Esophagus (tissue), 2 donors: ENCODE measurements around the gene TRDMT1. TPM values are rescaled to one million over a fixed set of nuclear protein-coding genes. Genes with fewer than 3 reads are reported as not detected.

Experiments used
- H3K27ac ChIP-seq, 2 donors: one replicate each; pipeline ENCODE4 v1.5.1; 2013; ENCODE audit warnings: low read depth in 2 of 2, mild to moderate bottlenecking in 2 of 2, inconsistent platforms in 1 of 2, low read length in 1 of 2, moderate library complexity in 1 of 2
- H3K27me3 ChIP-seq, 2 donors: one replicate each; pipeline ENCODE4 v1.6.1; 2013; ENCODE audit warnings: low read length in 2 of 2, control low read depth in 1 of 2, mild to moderate bottlenecking in 1 of 2; ENCODE audit not compliant: insufficient read depth in 2 of 2, control insufficient read depth in 1 of 2
- H3K36me3 ChIP-seq, 2 donors: one replicate each; pipeline ENCODE4 v1.6.1; 2013; ENCODE audit warnings: low read length in 1 of 2; ENCODE audit not compliant: control insufficient read depth in 2 of 2, insufficient read depth in 2 of 2
- H3K4me1 ChIP-seq, 2 donors: one replicate each; pipeline ENCODE4 v1.6.1; 2013; ENCODE audit warnings: low read length in 1 of 2; ENCODE audit not compliant: control insufficient read depth in 2 of 2, insufficient read depth in 2 of 2
- H3K4me3 ChIP-seq, 2 donors: one replicate each; pipeline ENCODE4 v1.5.1; 2013; ENCODE audit warnings: low read length in 2 of 2, mild to moderate bottlenecking in 2 of 2, low read depth in 1 of 2, moderate library complexity in 1 of 2
- H3K9me3 ChIP-seq, 2 donors: one replicate each; pipeline ENCODE4 v1.6.1; 2013; ENCODE audit warnings: mild to moderate bottlenecking in 2 of 2, low read depth in 1 of 2, low read length in 1 of 2, moderate library complexity in 1 of 2; ENCODE audit not compliant: control insufficient read depth in 2 of 2, insufficient read depth in 1 of 2
- WGBS, 2 donors: extraction: QIAGEN DNeasy Blood & Tissue Kit; methylation state at CpG; one replicate each; pipeline ENCODE4 v1.1.7; 2013; 5-methylcytosine and 5-hydroxymethylcytosine counted together
- polyA plus RNA-seq, 2 donors: library from polyadenylated mRNA; stranded (reverse); fragments of 200-250 nt; gene quantifications; one replicate each; pipeline ENCODE4 v1.2.3, GENCODE V29; 2013
- donor health status: healthy with polysubstance abuse.
- donor health status: Bipolar disorder and iron deficiency.

TRDMT1 gene
- polyA plus RNA-seq, 2 donors = 0.81 to 1.2 TPM

DNA sequence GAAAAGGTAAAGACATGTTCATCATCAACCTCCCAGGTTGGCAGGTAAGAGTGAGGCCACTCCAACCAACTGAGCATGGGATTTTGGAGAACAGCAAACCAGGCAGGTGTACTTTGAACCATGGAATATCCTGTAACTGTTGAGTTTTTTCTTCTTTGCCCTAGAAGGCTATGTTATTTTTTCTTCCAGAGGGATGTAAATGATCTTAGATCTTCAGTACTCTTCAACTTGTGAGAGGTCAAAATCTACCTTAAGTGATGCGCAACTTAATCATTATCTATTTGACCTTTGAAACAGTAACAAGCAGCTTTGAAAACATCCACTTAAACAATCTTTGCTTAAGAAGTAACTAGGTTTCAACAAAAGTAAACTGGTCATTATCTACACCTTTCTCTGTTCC lies 71.7 kb downstream of the TRDMT1 start, which contains the start of gene CUBN:
Gene CUBN (minus strand): TSS at position 71 of the 400 bp plus-strand sequence. CDS start 46 bp downstream, at position 25.
- no peaks in the 10 kb centered on the region for H3K36me3 ChIP-seq
- WGBS, 2 donors = 97 to 100% methylated on average over 1 of the region's 1 CpG

DNA sequence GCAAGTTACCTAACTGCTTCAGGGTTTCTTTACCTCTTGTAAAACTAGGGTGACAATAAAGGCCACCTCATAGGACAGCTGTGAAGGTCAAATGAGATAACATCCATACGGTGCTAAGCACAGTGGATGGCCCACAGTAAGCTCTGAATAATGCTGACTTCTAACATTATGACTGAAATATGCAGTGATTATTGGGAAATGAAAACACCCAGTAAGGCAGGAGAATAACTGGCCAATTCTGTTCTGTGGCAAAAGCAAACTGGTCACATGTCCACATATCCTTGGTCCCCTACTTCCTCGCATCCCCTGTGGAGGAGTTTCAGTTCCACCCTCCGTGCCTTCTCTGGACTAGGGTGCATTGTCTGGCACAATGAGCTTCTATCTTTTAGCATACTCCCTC lies 73.2 kb downstream of the TRDMT1 start:
- H3K27ac ChIP-seq = no peak overlapping the region
- H3K4me3 ChIP-seq = no peak overlapping the region
- WGBS, 2 donors = 85 to 87% methylated on average over 3 of the region's 3 CpGs
- no peaks in the 10 kb centered on the region for H3K27me3 ChIP-seq
- no peaks in the 10 kb centered on the region for H3K9me3 ChIP-seq
- H3K36me3 ChIP-seq = no peaks in the 10 kb centered on the region
- H3K4me1 ChIP-seq = no peaks in the 10 kb centered on the region

More for the DNA sequence above, 71.7 kb downstream of the TRDMT1 start, which contains the start of gene CUBN:
- Histone ChIP-seq H3K27me3 (no peaks in the 10 kb centered on the region), H3K9me3 (no peaks in the 10 kb centered on the region), H3K4me3 (no peak within 1 kb of the TSS), H3K27ac (no peak within 1 kb of the TSS), H3K4me1 (no peaks in the 10 kb centered on the region)

DNA sequence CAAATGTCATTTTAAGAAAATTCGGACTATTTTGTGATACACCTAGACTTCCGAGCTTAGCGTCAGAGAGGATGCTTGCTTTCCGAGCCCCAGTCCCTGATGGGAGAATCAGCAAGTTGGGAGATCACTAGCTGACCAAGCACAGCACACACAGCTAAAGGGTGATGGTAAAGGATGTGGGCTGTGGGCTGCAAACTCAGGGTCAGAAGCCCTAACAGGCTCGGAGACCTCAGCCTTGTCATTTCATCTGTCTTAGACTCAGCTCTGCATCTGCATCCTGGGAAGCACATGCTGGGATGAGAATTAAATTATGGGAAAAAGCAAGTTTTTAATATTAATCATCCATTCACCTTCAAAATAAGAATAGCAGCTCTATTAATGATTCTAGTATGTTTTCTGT lies 75.1 kb downstream of the TRDMT1 start:
- Histone ChIP-seq H3K36me3 (no peaks in the 10 kb centered on the region), H3K27me3 (no peaks in the 10 kb centered on the region), H3K27ac (no peak overlapping the region), H3K9me3 (no peaks in the 10 kb centered on the region), H3K4me3 (no peak overlapping the region), H3K4me1 (no peaks in the 10 kb centered on the region)
- 91 to 95% methylated on average over 5 of the region's 5 CpGs for WGBS, 2 donors

DNA sequence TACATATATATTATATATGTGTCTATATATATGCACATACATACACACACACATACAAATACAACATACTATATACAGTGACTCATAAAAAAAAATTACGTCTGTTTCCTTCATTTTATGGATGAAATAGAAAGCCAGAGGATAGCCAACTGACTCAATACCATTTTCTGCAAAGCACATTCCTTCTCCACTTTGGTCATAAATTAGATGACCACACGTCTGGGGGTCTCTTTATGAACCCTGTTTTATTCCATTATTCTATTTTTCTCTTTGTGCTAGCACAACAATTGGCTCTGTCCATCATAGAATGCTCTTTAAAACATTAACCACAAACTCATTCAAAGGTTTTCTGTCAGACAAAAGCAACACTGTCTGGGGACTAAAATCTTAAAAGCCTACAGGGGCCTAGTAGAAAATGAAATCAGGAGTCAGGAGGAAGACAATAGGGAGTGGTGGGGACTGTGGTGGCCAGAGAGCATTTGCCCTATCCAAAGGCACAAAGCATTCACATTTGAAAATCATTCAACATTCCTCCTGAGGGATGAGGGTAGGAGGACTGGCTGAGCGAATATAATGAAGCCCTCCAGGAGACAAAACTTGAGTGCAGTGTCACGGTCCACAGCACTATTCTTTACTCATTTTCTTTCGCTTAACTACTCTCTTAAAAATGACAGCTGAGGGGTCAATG lies 76.1 kb downstream of the TRDMT1 start:
- 84 to 90% methylated on average over 5 of the region's 5 CpGs for WGBS, 2 donors
- H3K27me3 ChIP-seq = no peaks in the 10 kb centered on the region
- no peaks in the 10 kb centered on the region for H3K4me1 ChIP-seq
- H3K36me3 ChIP-seq = no peaks in the 10 kb centered on the region
- no peaks in the 10 kb centered on the region for H3K9me3 ChIP-seq
- no peak overlapping the region for H3K27ac ChIP-seq
- no peak overlapping the region for H3K4me3 ChIP-seq

DNA sequence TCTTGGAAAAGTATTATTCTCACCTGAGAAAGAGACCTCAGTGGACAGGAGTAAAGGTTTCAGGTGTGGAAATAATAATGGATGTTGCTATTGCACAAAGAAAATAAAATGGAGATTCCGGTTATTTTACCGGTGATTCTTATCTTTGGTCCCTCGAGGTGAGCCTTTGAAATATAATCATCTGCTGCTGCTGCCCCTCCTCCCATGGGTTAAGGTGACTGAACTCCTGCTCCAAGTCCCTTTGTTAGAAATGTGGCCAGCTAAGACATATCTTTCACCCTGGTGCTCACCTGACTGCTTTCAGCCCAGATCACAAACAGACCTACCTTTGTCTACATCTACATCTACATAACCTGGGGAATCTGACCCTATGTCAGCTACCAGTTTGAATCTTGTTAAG lies 77.5 kb downstream of the TRDMT1 start:
- Histone ChIP-seq H3K27me3 (no peaks in the 10 kb centered on the region), H3K9me3 (no peaks in the 10 kb centered on the region), H3K27ac (no peak overlapping the region), H3K4me1 (no peaks in the 10 kb centered on the region), H3K36me3 (no peaks in the 10 kb centered on the region), H3K4me3 (no peak overlapping the region)
- 61 to 75% methylated on average over 3 of the region's 3 CpGs for WGBS, 2 donors

DNA sequence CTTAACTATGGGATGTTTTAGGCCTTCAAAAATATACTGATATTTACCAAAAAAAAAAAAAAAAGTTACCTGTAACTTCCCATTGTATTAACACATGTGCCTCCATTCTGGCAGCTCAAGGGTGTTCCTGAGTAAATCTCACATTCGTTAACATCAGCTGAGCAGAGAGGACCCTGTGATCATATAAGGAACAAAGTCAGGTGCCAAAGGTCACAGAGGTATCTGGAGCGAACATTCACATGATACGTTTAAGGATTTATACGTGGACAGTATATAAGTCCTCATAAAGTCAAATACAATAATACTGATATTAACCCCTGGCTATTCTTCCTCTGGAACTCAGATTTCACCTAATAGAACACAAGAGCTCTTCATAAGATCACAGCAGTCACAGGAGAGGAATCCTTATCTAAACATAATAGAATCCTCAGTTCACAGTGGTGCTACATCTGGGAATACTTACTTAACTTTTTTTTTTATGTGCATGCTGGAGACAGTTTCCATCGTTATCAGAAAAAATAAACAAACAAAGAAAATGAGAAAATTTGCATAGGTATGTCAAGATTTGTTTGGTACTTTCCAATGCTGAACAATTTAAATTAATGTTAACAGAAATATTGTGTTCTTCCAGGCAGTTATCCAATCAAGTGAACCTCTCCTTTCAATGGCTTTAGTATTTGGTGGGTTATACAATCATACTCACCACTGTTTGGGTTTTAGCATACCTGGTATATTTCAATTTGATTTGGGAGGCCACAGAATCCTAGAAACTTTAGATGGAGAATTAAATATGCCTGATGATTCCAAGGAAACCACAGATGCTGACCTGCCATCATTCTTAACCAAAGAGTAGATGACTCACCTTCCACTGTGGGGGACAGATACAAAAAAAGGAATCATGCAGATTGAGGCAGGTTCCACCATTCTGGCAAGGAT lies 78.5 kb downstream of the TRDMT1 start:
- Histone ChIP-seq H3K4me1 (no peaks in the 10 kb centered on the region), H3K36me3 (no peaks in the 10 kb centered on the region), H3K9me3 (no peaks in the 10 kb centered on the region), H3K27me3 (no peaks in the 10 kb centered on the region), H3K4me3 (no peak overlapping the region), H3K27ac (no peak overlapping the region)
- 73 to 74% methylated on average over 5 of the region's 5 CpGs for WGBS, 2 donors

DNA sequence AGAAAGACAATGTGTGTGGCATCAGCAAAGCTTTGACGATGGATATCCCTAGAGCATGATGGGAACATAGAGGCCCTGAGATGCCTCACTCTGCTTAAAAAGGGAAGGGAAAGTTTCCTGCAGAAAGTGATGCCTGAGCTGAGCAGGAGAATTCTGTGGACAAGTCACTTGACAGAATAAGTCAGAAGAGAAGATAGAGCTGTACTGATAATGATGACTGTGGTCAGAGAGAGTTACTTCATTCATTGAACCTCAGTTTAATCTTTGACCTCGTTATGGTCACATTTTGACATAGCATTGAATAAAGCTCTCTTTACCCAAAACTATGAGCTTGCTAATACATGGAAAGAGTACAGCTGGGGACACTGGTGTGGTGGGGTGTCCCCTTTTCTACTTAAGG lies 79.4 kb downstream of the TRDMT1 start:
- whole genome bisulfite sequencing, 2 donors = 85 to 92% methylated on average over 2 of the region's 2 CpGs
- H3K4me1 ChIP-seq = no peaks in the 10 kb centered on the region

DNA sequence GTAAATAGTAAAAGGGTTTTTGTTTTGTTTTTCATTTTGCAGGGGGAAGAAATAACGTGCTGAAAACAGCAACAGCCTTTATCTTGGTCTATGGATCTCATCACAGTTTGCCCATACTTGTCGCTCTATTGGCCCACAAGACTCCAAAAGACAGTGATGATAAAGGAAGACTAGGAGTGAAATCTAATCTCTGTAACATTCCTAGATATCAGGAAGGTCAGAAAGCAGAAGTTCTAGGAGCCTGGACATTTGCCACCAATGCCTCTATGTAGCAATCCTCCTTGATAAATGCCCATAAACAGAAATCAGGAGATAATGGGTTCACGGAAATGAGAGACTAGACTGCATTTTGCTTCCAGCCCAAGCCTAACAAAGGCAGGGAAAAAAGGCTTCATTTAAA lies 80.8 kb downstream of the TRDMT1 start:
- H3K27me3 ChIP-seq = no peaks in the 10 kb centered on the region
- H3K4me1 ChIP-seq = no peaks in the 10 kb centered on the region
- 66 to 75% methylated on average over 3 of the region's 3 CpGs for WGBS, 2 donors
- H3K36me3 ChIP-seq = no peaks in the 10 kb centered on the region
- no peak overlapping the region for H3K4me3 ChIP-seq
- H3K27ac ChIP-seq = no peak overlapping the region
- no peaks in the 10 kb centered on the region for H3K9me3 ChIP-seq

More for the DNA sequence above, 79.4 kb downstream of the TRDMT1 start:
- H3K9me3 ChIP-seq = no peaks in the 10 kb centered on the region
- H3K36me3 ChIP-seq = no peaks in the 10 kb centered on the region
- H3K4me3 ChIP-seq = no peak overlapping the region
- no peak overlapping the region for H3K27ac ChIP-seq
- no peaks in the 10 kb centered on the region for H3K27me3 ChIP-seq

DNA sequence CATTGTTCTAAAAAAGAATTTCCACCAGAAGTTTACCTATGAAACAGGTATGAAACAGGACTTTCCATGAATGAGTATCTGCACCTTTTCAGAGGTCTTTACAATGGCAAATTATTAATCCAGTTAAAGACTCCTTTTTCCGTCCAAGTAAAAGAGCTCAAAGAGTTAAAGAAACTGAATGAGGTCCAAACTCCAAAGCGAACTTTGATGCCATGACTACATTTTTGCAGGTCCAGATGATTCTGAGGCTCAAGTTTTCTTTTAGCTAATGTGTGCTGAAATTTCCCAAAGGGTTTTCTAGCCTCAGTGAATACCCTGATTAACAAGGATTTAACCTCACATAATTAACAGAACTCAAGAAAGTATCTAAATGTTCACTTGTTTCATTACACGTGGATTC lies 81.6 kb downstream of the TRDMT1 start:
- Histone ChIP-seq H3K4me3 (no peak overlapping the region), H3K27ac (no peak overlapping the region), H3K27me3 (no peaks in the 10 kb centered on the region), H3K4me1 (no peaks in the 10 kb centered on the region), H3K36me3 (no peaks in the 10 kb centered on the region), H3K9me3 (no peaks in the 10 kb centered on the region)
- 66 to 69% methylated on average over 3 of the region's 3 CpGs for WGBS, 2 donors
